Coronary artery (tissue), 2 donors: ENCODE measurements around the gene C11orf91.

Source experiments
- DNase-seq: peaks from one replicate; pipeline ENCODE4 v3.0.0-alpha.2; 2017; ENCODE audit warnings: low spot score
- H3K27ac ChIP-seq, 2 donors: fragments of 200-600 bp; sonication (generic); one replicate each; pipeline ENCODE4 v1.5.1; 2016 to 2019
- H3K4me3 ChIP-seq: fragments of 200-600 bp; sonication (generic); 2 replicates; pipeline ENCODE4 v1.5.1; 2016; ENCODE audit warnings: mild to moderate bottlenecking, moderate library complexity
- TF ChIP-seq, protein P1 (sequence below): fragments of 200-600 bp; sonication (generic); IDR thresholded peaks from one replicate; pipeline ENCODE4 v1.5.1; 2019; ENCODE audit warnings: antibody characterized with exemption

C11orf91 gene

GRCh38 chr11:33700502-33701271 lies at the start of gene C11orf91:
Gene C11orf91, minus strand, starts transcription at chr11:33700826. Its CDS starts 86 bp downstream, at chr11:33700740.
- Histone ChIP-seq H3K27ac (peak within 1 kb of the TSS; percentile 45 to 75), H3K4me3 (peak within 1 kb of the TSS; percentile 66)
- TF ChIP-seq, protein P1, sequence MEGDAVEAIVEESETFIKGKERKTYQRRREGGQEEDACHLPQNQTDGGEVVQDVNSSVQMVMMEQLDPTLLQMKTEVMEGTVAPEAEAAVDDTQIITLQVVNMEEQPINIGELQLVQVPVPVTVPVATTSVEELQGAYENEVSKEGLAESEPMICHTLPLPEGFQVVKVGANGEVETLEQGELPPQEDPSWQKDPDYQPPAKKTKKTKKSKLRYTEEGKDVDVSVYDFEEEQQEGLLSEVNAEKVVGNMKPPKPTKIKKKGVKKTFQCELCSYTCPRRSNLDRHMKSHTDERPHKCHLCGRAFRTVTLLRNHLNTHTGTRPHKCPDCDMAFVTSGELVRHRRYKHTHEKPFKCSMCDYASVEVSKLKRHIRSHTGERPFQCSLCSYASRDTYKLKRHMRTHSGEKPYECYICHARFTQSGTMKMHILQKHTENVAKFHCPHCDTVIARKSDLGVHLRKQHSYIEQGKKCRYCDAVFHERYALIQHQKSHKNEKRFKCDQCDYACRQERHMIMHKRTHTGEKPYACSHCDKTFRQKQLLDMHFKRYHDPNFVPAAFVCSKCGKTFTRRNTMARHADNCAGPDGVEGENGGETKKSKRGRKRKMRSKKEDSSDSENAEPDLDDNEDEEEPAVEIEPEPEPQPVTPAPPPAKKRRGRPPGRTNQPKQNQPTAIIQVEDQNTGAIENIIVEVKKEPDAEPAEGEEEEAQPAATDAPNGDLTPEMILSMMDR: no peak
- peak; percentile 94 for DNase-seq

GRCh38 chr11:33747979-33748378 lies 47.4 kb upstream of the C11orf91 start:
- H3K4me3 ChIP-seq: no peak overlapping the region
- DNase-seq: no peak
- TF ChIP-seq, protein P1: no peak
- H3K27ac ChIP-seq: no peak overlapping the region

DNA sequence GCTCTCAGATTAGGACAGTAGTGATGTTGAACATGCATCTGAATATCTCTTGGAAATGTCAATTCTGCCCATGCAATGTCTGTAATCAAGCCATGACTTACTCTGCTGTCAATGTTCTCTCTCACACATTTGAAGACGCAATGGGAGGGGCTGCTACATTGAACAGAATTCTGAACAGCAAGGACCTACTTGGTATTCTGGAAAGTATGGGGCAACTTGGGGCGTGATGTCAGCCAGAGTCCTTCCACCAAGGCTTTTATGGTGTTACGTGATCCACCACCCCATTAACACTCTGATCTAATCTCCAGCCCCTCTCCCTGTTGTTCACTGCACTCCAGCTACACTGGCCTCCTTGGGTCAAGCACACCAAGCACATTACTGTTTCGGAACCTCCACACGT lies 42.7 kb upstream of the C11orf91 start:
- H3K4me3 ChIP-seq: no peak overlapping the region
- DNase-seq: no peak
- TF ChIP-seq, protein P1: no peak
- no peak overlapping the region for H3K27ac ChIP-seq

- Histone ChIP-seq H3K27ac (no peak overlapping the region), H3K4me3 (no peak overlapping the region)
- TF ChIP-seq, protein P1: no peak
- DNase-seq: no peak
Observed at GRCh38 chr11:33742249-33742851, 41.7 kb upstream of the C11orf91 start.

DNA sequence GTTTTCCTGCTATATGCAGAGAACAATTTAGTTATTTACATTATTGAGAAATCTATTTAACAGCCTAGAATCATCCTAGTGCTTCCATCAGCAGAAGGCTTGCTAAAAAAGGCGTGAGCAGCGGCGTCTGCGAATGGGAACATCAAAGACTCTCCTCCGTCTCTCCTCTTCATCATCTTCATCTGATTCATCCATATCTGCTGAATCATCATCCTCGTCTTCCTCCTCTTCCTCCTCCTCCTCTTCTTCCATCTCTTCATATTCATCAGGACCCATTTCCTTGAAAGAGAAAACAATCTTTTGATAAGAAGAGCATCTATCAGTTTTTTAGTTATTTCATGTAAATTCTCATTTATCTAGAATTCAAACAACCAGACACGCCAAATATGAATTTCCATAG lies 41.2 kb upstream of the C11orf91 start:
- DNase-seq: no peak
- Histone ChIP-seq H3K27ac (no peak overlapping the region), H3K4me3 (no peak overlapping the region)
- TF ChIP-seq, protein P1: no peak

DNA sequence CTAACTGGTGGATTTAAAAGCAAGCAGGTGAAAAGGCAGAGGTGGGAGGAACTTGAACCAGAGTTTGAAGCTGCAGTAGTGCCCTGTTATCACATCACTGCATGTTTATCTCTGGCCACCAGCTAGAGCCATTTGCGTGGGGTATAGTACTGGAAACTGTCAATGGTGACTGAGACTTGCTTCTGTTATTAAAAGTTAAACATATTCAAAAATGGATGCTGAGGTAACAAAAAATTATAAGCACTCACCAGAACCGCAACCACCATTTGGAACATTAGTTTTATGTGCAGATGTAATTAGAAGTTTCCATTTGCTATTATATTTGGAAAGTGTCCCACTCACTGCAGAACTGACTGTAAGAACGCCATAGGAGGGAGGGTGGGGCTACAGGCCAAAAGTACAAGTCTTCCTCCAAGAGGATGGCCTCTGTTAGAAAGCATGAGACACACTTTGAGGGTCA lies 36.8 kb upstream of the C11orf91 start:
- no peak for DNase-seq
- Histone ChIP-seq H3K27ac (peak overlapping the region in 1 of 2 donors; percentile 95), H3K4me3 (no peak overlapping the region)
- TF ChIP-seq, protein P1: no peak
